ENCODE measurements around the gene TJP1. TPM values are rescaled to one million over a fixed set of nuclear protein-coding genes. Genes with fewer than 3 reads are reported as not detected.

The TJP1 gene
- total RNA-seq, 4 donors from 2014 or later, result 69.6 to 142 (median 119) TPM

GRCh38 chr15:29656636-29657475, 165.4 kb downstream of the TJP1 start:
- Histone ChIP-seq H3K9me3 (peaks cover 0 to 4% (median 0%) of the 10 kb centered on the region in 3 donors), H3K4me3 (no peak overlapping the region), H3K27ac (no peak overlapping the region), H3K27me3 (no peaks in the 10 kb centered on the region), H3K4me1 (no peaks in the 10 kb centered on the region), H3K36me3 (no peaks in the 10 kb centered on the region)
- intact Hi-C loops (cut with DNase I), result no loop called here
- TF ChIP-seq CTCF (IDR thresholded peaks at IDR 0.05), result no peak
- no peak for TF ChIP-seq POLR2A (IDR thresholded peaks at IDR 0.05)
- DNase-seq, result no peak
- 81 to 91% methylated on average over 30 to 31 of the region's 33 CpGs for WGBS, 2 donors

GRCh38 chr15:29652595-29652994, 169.7 kb downstream of the TJP1 start:
- TF ChIP-seq CTCF (IDR thresholded peaks at IDR 0.05), result no peak
- no peak for TF ChIP-seq POLR2A (IDR thresholded peaks at IDR 0.05)
- no peak for DNase-seq
- Histone ChIP-seq H3K4me3 (no peak overlapping the region), H3K36me3 (no peaks in the 10 kb centered on the region), H3K4me1 (no peaks in the 10 kb centered on the region), H3K27me3 (no peaks in the 10 kb centered on the region), H3K9me3 (peaks cover 0 to 9% (median 0%) of the 10 kb centered on the region in 3 donors), H3K27ac (no peak overlapping the region)
- intact Hi-C loops (cut with DNase I), result no loop called here
- WGBS, 2 donors, result 40% methylated on average over 1 of the region's 7 CpGs; no CpG with 5 or more reads in 1 of the 2 donors

GRCh38 chr15:29651476-29652233, 170.6 kb downstream of the TJP1 start:
- Histone ChIP-seq H3K27ac (no peak overlapping the region), H3K4me3 (no peak overlapping the region), H3K36me3 (no peaks in the 10 kb centered on the region), H3K9me3 (peaks cover 0 to 9% (median 0%) of the 10 kb centered on the region in 3 donors), H3K27me3 (no peaks in the 10 kb centered on the region), H3K4me1 (no peaks in the 10 kb centered on the region)
- 91% methylated on average over 3 of the region's 11 CpGs; no CpG with 5 or more reads in 1 of the 2 donors for WGBS, 2 donors
- TF ChIP-seq POLR2A (IDR thresholded peaks at IDR 0.05) (no peak), CTCF (IDR thresholded peaks at IDR 0.05) (no peak)
- DNase-seq, result no peak
- intact Hi-C loops (cut with DNase I), result no loop called here

Small RNA genes within 50 kb of the gene (small RNA-seq; reads per million reads assigned to genes)
- 0 to 0.14 (median 0) reads per million in 4 donors for gene HMGN2P5
